Thyroid gland (tissue), 4 donors: ENCODE data around the gene TTC16. TPM values are rescaled to one million over a fixed set of nuclear protein-coding genes. Genes with fewer than 3 reads are reported as not detected.
"Not testable (repeated sequence)": the region's sequence is repeated elsewhere in the genome, so short reads cannot be mapped to it uniquely, and the experiment has no call there.

Source experiments
- DNase-seq, 2 donors: peaks; one replicate each; pipeline ENCODE4 v3.0.0-alpha.2; 2019
- H3K27ac ChIP-seq, 3 donors: fragments of 200-600 bp; sonication (generic); 1 replicate in 2 of 3; 2 replicates in 1 of 3; pipeline ENCODE4 v1.5.1; 2016 to 2019; ENCODE audit warnings: mild to moderate bottlenecking in 1 of 3, moderate library complexity in 1 of 3
- H3K27me3 ChIP-seq: fragments of 200-600 bp; sonication (generic); one replicate; pipeline ENCODE4 v1.5.1; 2019
- H3K36me3 ChIP-seq, 2 donors: fragments of 200-600 bp; sonication (generic); one replicate each; pipeline ENCODE4 v1.5.1; 2016 to 2019
- H3K4me1 ChIP-seq, 2 donors: fragments of 200-600 bp; sonication (generic); one replicate each; pipeline ENCODE4 v1.5.1; 2017 to 2019
- H3K4me3 ChIP-seq, 3 donors: fragments of 200-600 bp; sonication (generic); replicated peaks in 1 of 3; 1 replicate in 2 of 3; 2 replicates in 1 of 3; pipeline ENCODE4 v1.5.1; 2016; ENCODE audit warnings: mild to moderate bottlenecking in 1 of 3
- H3K9me3 ChIP-seq: fragments of 200-600 bp; sonication (generic); one replicate; pipeline ENCODE4 v1.5.1; 2017
- CTCF ChIP-seq, 6 experiments: fragments of 200-600 bp in 3 of 6; fragments of 450-650 bp in 3 of 6; sonication (generic) in 3 of 6; IDR thresholded peaks; one replicate each; pipeline ENCODE4 v1.5.1; 2016 to 2019; ENCODE audit warnings: antibody characterized with exemption in 6 of 6, mild to moderate bottlenecking in 2 of 6, inconsistent platforms in 1 of 6, moderate library complexity in 1 of 6
- POLR2A ChIP-seq, 2 donors: fragments of 450-650 bp; IDR thresholded peaks; one replicate each; pipeline ENCODE4 v1.6.1; 2017; ENCODE audit warnings: antibody characterized with exemption in 2 of 2, mild to moderate bottlenecking in 2 of 2, moderate library complexity in 1 of 2
- WGBS, 2 donors: methylation state at CpG; one replicate each; pipeline ENCODE4 v1.1.5; 2017; 5-methylcytosine and 5-hydroxymethylcytosine counted together
- intact Hi-C: fragments of 100-400 bp; cut with DNase I; formaldehyde crosslinking; loops from one replicate; pipeline ENCODE4 v1.15.1; 2023
- total RNA-seq, 4 donors: library from RNA; depleted of rRNA; stranded (reverse); fragments of >200 nt; gene quantifications; one replicate each; pipeline ENCODE4 v1.2.3, GENCODE V29; 2016

Gene TTC16
- total RNA-seq, 4 donors from 2014 or later, result 0.40 to 0.45 (median 0.44) TPM; not detected in 1

- Histone ChIP-seq H3K27me3 (no peaks in the 10 kb centered on the region), H3K4me1 (peaks cover 0 to 19% of the 10 kb centered on the region in 2 donors), H3K27ac (peak overlapping the region in 2 of 3 donors; percentile 28 to 36), H3K36me3 (no peaks in the 10 kb centered on the region), H3K9me3 (no peaks in the 10 kb centered on the region), H3K4me3 (no peak overlapping the region)
- WGBS, 2 donors, result 60 to 74% methylated on average over 5 to 15 of the region's 17 CpGs
- TF ChIP-seq CTCF (IDR thresholded peaks at IDR 0.05) (no peak), POLR2A (IDR thresholded peaks at IDR 0.05) (no peak)
- no peak for DNase-seq
- intact Hi-C loops, result no loop called here
Observed at GRCh38 chr9:127779136-127779981, 63.5 kb downstream of the TTC16 start.

DNA sequence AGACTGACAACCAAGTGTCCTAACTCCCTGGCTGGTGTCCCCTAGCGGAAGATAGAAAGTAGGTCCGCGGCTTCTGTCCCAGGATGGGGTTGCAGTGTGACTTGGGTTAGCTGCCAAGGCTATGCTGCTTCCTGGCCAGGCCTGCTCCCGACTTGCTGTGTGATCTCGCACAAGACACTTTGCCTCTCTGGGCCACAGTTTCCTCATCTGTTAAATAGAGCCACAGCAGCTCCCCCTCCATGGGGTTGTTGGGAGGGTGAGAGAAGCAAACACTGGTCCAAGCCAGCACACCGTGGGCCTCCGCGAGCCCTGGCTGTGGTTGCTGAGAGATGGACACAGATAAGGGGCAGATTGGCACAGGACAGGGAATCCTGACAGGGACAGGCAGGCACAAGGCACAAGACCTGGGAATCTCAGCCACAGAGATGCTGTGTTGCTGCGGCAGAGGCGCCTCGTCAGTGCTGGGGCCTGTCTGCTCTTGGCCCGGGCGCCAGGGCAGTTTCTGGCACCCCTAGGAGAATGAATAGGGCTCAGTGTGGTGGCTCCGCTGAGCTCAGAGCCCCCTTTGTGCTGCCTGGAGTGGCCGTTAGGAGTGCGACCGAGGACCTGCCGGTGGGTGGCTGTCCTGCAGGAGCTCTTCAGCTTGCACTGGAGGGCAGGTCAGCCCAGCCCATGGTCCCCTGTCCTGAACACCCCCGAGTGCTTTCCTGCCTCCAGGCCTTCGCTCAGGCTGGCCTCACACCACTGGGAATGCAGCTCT lies 64.4 kb downstream of the TTC16 start:
- no peaks in the 10 kb centered on the region for H3K27me3 ChIP-seq
- DNase-seq, result no peak
- TF ChIP-seq POLR2A (IDR thresholded peaks at IDR 0.05) (no peak), CTCF (IDR thresholded peaks at IDR 0.05) (no peak)
- intact Hi-C loops, result loop anchor here (5.0 to 10.0 kb wide), 3 partner anchors 43 to 188 kb away; partner anchors contain the start of gene TOR2A
- no peaks in the 10 kb centered on the region for H3K36me3 ChIP-seq
- H3K27ac ChIP-seq, result no peak overlapping the region
- WGBS, 2 donors, result 71 to 74% methylated on average over 14 to 15 of the region's 20 CpGs
- no peaks in the 10 kb centered on the region for H3K9me3 ChIP-seq
- peaks cover 0 to 23% of the 10 kb centered on the region in 2 donors for H3K4me1 ChIP-seq
- H3K4me3 ChIP-seq, result no peak overlapping the region

- not testable (repeated sequence) for H3K36me3 ChIP-seq, H3K27me3 ChIP-seq, H3K9me3 ChIP-seq, H3K27ac ChIP-seq, H3K4me3 ChIP-seq, DNase-seq
- WGBS, 2 donors, result 91 to 96% methylated on average over 9 of the region's 9 CpGs
- intact Hi-C loops, result loop anchor here (5.0 to 10.0 kb wide), 3 partner anchors 44 to 189 kb away; partner anchors contain the start of gene TOR2A
- peaks cover 0 to 23% of the 10 kb centered on the region in 2 donors for H3K4me1 ChIP-seq
Observed at GRCh38 chr9:127780909-127781308, 65.0 kb downstream of the TTC16 start.

Other genes starting within 250 kb of the TTC16 start
- gene STXBP1, start 103.8 kb upstream of the TTC16 start, total RNA-seq, result 100 to 1,000 TPM in 2 of 4 donors, 10 to 100 TPM in 2; 23.8 to 139 (median 106) TPM
- 1 to 10 TPM in 1 of 4 donors, under 1 TPM in 1, not detected in 2; 0.22 to 3.0 TPM for gene CFAP157, start 9.1 kb upstream of the TTC16 start, total RNA-seq
- gene PTRH1, start 416 bp upstream of the TTC16 start, total RNA-seq, result 10 to 100 TPM; 24.1 to 64.3 (median 43.4) TPM
- 10 to 100 TPM in 3 of 4 donors, 1 to 10 TPM in 1; 8.9 to 23.1 (median 14.2) TPM for gene TOR2A, start 19.2 kb downstream of the TTC16 start, total RNA-seq
- 10 to 100 TPM; 10.0 to 24.9 (median 18.2) TPM for gene SH2D3C, start 62.6 kb downstream of the TTC16 start, total RNA-seq
- gene CDK9, start 70.0 kb downstream of the TTC16 start, total RNA-seq, result 10 to 100 TPM; 47.5 to 85.2 (median 78.3) TPM
- 10 to 100 TPM; 58.5 to 78.0 (median 62.1) TPM for gene FPGS, start 86.8 kb downstream of the TTC16 start, total RNA-seq
- 100 to 1,000 TPM in 1 of 4 donors, 10 to 100 TPM in 3; 45.6 to 115 (median 51.1) TPM for gene ENG, start 138.6 kb downstream of the TTC16 start, total RNA-seq
- 10 to 100 TPM; 56.3 to 98.9 (median 86.3) TPM for gene AK1, start 161.6 kb downstream of the TTC16 start, total RNA-seq
- 100 to 1,000 TPM in 1 of 4 donors, 10 to 100 TPM in 3; 39.2 to 124 (median 50.8) TPM for gene ST6GALNAC6, start 183.5 kb downstream of the TTC16 start, total RNA-seq
- 10 to 100 TPM in 3 of 4 donors, 1 to 10 TPM in 1; 8.9 to 27.4 (median 19.1) TPM for gene ST6GALNAC4, start 201.0 kb downstream of the TTC16 start, total RNA-seq
- gene PIP5KL1, start 214.7 kb downstream of the TTC16 start, total RNA-seq, result 1 to 10 TPM in 3 of 4 donors, not detected in 1; 1.0 to 5.2 (median 1.6) TPM
- 10 to 100 TPM; 17.3 to 43.3 (median 35.5) TPM for gene DPM2, start 221.8 kb downstream of the TTC16 start, total RNA-seq